Epithelial cell of proximal tubule (primary cell): ENCODE data around the gene WDR86. TPM values are rescaled to one million over a fixed set of nuclear protein-coding genes. Genes with fewer than 3 reads are reported as not detected.

Experiments used
- DNase-seq: peaks from one replicate; pipeline ENCODE4 v3.0.0-alpha.2; 2011; ENCODE audit warnings: low read depth
- H3K4me3 ChIP-seq: 2 replicates; pipeline ENCODE4 v1.5.1; 2011; ENCODE audit warnings: low read depth, mild to moderate bottlenecking, low read length
- total RNA-seq: library from RNA; depleted of rRNA; stranded (reverse); fragments of >200 nt; gene quantifications from 2 replicates; pipeline ENCODE4 v1.2.3, GENCODE V29; 2015
- TF ChIP-seq, protein P1 (sequence below): conservative IDR thresholded peaks from 2 replicates; pipeline ENCODE4 v1.5.1; 2012; ENCODE audit warnings: low read depth, mild to moderate bottlenecking, low read length

Gene WDR86
- total RNA-seq, 1 donor from 2014 or later: 3.1 TPM

DNA sequence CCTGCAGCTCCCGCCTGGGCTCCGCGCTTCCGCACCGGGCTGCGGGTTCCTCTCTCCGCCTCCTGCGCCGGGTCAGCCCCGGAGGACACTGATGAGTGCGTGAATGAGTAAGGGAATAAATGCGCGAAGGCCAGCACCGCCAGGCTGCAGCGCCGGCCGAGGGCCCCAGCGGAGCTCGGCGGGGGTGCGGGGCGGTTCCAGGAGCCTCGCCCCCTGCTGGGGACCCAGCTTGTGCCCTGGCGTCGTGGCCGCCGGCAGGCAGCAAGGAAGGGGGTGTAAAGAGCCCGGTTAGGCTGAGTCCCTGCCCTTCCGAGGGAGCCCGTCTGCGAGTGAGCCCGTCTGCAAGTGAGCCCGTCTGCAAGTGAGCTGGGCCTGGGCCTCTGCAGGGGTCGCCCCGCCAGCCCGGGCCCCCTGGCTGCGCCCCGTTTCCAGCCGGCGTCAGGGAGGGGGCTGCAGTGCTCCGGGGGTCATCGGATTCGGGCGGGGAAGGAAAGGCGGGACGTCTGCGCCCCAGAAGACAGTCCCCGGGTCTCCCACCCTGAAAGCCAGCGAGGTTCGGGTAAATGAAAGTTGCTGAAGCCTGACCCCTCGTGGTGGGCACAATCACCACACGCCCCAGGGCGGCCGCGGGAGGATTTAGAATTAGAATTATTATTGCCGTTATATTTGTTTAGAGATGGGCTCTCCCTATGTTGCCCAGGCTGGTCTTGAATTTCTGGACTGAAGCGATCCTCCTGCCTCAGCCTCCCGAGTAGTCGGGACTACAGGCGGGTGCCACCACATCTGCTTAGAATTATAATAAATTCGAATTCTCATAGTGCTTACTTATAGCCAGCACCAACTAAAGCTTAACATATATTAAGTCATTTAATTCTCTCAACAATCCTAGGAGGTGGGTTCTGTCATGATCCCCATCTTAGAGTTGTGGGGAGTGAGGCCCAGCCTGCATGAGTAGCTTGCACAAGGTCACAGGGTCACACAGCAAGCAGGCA is 38.7 kb upstream of the WDR86 start:
- H3K4me3 ChIP-seq: peak overlapping the region; percentile 56
- TF ChIP-seq, protein P1, sequence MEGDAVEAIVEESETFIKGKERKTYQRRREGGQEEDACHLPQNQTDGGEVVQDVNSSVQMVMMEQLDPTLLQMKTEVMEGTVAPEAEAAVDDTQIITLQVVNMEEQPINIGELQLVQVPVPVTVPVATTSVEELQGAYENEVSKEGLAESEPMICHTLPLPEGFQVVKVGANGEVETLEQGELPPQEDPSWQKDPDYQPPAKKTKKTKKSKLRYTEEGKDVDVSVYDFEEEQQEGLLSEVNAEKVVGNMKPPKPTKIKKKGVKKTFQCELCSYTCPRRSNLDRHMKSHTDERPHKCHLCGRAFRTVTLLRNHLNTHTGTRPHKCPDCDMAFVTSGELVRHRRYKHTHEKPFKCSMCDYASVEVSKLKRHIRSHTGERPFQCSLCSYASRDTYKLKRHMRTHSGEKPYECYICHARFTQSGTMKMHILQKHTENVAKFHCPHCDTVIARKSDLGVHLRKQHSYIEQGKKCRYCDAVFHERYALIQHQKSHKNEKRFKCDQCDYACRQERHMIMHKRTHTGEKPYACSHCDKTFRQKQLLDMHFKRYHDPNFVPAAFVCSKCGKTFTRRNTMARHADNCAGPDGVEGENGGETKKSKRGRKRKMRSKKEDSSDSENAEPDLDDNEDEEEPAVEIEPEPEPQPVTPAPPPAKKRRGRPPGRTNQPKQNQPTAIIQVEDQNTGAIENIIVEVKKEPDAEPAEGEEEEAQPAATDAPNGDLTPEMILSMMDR: peak; percentile 64
- no peak for DNase-seq

DNA sequence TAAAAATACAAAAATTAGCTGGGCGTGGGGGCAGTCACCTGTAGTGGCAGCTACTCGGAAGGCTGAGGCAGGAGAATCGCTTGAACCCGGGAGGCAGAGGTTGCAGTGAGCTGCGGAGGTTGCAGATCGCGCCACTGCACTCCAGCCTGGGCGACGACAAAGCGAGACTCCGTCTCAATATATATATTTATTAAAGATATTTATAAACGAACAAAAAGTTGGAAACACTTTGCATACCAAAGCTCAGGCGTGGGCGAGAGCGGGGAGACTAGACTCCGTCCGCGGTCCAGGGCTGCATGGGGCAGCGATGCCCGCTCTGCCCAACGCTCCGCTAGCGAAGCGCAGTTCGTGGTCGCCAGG is 38.0 kb upstream of the WDR86 start:
- TF ChIP-seq, protein P1: no peak
- peak overlapping the region; percentile 56 for H3K4me3 ChIP-seq

DNA sequence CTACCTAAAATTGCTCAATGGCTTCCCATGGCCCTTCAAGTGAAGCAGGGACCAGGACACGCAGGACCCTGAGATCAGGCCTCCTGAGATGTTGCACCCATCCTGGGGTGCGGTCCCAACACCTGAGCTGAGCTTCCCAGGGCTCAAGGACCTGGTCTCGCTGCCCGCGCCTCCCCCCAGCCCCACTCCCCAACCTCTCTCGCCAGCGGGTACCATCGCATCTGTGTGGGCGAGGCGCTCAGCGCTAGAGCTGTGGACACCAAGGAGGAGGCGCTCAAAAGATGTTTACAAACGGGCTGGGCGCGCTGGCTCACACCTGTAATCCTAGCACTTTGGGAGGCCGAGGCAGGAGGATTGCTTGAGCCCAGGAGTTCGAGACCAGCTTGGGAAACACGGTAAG is 37.5 kb upstream of the WDR86 start:
- no peak for DNase-seq
- H3K4me3 ChIP-seq: no peak overlapping the region
- TF ChIP-seq, protein P1: no peak

More for the DNA sequence above, 38.0 kb upstream of the WDR86 start:
- no peak for DNase-seq

DNA sequence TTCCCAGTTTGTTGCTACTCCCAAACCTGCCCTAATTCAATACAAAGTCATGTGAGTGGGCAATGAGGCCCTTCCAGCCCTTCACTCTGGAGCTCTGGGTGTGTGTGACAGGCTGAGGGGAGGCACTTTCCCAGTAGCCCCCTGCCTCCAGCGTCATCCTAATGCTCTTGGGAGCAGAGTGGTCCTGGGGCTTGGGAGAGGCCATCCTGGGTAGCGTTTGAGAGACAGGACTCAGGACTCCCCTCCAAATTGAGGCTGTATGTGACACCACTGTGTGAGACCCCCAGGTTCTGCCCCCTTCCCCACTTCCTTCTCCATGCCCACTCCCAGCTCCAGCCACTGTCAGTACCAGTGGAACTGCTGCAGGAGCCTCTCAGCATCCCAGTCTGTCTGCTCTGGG is 36.6 kb upstream of the WDR86 start:
- DNase-seq: no peak
- H3K4me3 ChIP-seq: no peak overlapping the region
- TF ChIP-seq, protein P1: no peak

DNA sequence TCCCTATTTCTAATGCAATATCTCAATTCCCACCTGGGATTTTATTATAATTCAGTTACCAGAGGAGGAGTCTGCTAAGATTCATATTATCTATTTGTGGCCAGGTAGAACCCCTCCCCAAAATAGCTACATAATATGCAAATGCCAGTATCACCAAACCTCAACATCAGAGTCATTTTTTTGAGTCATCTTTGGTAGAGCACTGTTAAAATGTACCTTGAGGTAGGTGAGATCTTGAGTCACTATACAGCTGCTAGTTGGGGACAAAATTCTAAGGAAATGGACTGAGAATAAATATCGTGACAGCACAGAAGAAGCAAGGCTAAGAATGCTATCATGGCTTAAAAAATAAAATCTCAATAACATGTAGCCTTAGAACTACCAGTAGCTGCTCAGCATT is 34.8 kb upstream of the WDR86 start:
- TF ChIP-seq, protein P1: no peak
- no peak overlapping the region for H3K4me3 ChIP-seq
- no peak for DNase-seq

DNA sequence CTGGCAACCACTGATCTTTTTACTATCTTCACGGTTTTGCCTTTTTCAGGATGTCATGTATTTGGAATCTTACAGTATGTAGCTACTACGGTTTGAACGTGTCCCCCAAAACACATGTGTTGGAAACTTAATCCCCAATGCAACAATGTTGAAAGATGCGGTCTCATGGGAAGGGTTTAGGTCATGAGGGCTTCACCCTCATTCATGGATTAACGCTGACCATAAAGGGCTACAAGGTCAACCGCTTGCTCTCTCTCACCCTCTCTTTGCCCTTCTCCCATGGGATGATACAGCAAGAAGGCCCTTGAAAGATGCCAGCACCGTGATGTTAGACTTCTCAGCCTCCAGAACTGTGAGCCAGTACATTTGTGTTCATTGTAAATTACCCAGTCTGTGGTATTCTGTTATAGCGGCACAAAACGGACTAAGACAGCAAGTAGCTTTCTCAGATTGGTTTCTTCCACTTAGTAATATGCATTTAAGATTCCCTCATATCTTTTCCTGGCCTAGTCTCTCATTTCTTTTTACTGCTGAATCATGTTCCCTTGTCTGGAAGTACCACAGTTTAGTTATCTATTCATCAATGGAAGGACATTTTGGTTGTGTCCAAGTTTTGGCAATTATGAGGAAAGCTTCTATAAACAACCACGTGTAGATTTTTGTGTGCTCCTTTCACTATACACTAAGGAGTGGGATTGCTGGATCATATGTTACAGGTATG is 33.1 kb upstream of the WDR86 start:
- no peak for DNase-seq
- no peak overlapping the region for H3K4me3 ChIP-seq
- TF ChIP-seq, protein P1: no peak
